DMS153 (cell line): ENCODE data around the gene CLN5.
A peak's percentile ranks its signal among the peaks of the same experiment; 100 is the strongest.
"Not testable (repeated sequence)": the region's sequence is repeated elsewhere in the genome, so short reads cannot be mapped to it uniquely, and the experiment has no call there.

Experiments
- DNase-seq: peaks from one replicate; lab custom pipeline; 2025; lab: John Stamatoyannopoulos, UW

CLN5 gene

DNA sequence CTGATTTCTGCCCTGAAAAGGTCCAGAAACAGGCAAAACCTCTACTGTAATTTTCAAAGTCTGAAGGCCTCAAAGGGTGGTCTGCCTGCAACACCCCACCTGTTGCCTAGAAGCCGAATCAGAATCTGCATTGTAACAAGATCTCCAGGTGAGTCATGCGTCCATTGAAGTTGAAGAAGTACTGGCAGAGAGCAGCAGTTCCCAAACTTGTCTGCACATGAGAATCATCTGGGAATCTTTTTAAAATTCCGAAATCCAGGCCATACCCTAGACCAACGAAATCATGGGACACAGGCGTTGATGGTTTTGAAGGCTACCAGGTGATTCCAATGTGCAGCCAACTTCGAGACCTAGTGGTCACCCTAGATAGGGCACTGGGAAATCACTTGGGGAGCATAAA, 16.0 kb upstream of the CLN5 start:
- DNase-seq = no peak

GRCh38 chr13:76976490-76976889, 15.4 kb upstream of the CLN5 start:
- DNase-seq = peak; percentile 29

GRCh38 chr13:76976929-76977328, 15.0 kb upstream of the CLN5 start:
- no peak for DNase-seq

DNA sequence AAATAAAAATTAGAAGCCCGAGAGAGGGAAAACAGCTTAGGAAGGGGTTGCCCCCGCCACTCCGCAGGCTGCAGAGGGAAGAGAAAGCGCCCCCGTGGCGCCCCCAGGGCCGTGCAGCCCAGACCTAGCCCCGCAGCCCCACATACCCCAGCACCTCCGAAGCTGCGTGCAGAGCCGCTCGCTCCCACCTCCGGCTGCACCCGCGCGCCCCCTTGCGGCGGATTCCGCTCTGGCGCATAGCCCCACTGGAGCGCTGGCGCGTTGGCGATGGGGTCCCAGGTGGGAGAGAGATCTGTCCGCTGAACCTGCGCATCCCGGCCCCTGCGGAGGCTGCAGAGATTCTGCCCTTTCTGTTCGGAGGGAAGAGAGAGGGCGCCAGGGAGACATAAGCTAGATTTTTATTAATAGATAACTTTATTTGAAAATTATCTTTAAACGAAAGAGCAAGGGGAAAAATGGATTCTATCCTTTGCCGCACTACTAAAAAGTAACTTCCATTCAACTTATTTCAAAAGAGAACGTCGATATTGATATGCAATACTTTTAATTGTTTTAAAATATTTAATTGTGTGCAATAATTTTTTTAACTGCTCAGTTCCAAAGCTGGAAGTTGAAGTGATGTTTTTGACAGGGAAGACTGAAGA, 11.7 kb upstream of the CLN5 start:
- DNase-seq = no peak

DNA sequence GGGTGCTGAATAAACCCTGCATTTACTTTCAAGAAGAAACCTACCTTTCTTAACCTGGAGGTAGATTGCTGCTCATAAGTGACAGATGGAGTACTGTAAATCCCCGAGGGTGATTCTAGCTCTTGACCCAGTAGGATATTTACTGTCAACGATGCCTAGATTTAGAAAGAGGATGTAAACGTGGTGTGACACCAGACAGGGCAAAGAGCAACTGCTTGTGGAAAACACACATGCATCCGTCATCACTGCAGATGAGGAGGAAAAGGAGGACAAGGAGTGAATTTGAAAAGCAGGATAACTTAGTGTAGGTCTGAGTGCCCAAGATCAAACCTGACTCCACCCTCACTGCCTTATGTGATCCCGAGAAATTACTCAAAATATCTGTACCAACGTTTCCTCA, 9.8 kb upstream of the CLN5 start:
- DNase-seq = no peak

DNA sequence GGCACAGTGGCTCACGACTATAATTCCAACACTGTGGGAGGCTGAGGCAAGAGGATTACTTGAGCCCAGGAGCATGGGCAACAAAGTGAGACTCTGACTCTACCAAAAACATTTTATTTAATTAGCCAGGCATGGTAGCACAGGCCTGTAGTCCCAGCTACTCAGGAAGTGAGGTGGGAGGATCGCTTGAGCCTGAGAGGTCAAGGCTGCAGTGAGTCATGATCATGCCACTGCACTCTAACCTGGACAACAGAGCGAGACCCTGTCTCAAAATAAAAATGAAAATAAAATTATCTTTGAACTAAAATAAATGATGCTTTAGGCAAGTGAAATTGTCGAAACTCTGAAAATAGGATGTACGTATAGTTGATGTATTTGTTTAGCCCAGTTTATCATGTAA, 8.2 kb upstream of the CLN5 start:
- DNase-seq = no peak

DNA sequence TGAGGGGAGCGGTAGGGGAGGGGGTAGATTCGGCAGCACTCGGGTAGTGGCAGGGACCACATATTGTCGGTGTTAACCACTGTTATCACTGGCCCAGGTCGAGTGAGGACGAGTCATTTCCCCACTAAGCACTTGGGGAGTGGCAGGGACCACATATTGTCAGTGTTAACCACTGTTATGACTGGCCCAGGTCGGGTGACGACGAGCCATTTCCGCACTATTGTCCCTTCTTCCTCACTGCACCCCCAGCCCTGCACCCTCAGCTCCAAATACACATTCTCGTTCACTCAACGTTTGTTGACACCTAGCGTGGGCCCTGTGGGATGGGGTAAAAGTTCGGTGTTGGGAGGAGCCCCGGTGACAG, 467 bp upstream of the CLN5 start:
- DNase-seq = no peak

- DNase-seq = no peak
Measured at GRCh38 chr13:76992548-76993001, 694 bp downstream of the CLN5 start.

GRCh38 chr13:76993021-76993420, 1.1 kb downstream of the CLN5 start:
- no peak for DNase-seq

GRCh38 chr13:76993473-76993872, 1.6 kb downstream of the CLN5 start:
- no peak for DNase-seq

GRCh38 chr13:76994281-76994680, 2.4 kb downstream of the CLN5 start:
- DNase-seq = no peak

GRCh38 chr13:77000475-77000874, 8.6 kb downstream of the CLN5 start:
- no peak for DNase-seq

GRCh38 chr13:77001540-77001939, 9.7 kb downstream of the CLN5 start:
- DNase-seq = no peak

- DNase-seq = no peak
Measured at GRCh38 chr13:77001963-77002587, 10.2 kb downstream of the CLN5 start.

DNA sequence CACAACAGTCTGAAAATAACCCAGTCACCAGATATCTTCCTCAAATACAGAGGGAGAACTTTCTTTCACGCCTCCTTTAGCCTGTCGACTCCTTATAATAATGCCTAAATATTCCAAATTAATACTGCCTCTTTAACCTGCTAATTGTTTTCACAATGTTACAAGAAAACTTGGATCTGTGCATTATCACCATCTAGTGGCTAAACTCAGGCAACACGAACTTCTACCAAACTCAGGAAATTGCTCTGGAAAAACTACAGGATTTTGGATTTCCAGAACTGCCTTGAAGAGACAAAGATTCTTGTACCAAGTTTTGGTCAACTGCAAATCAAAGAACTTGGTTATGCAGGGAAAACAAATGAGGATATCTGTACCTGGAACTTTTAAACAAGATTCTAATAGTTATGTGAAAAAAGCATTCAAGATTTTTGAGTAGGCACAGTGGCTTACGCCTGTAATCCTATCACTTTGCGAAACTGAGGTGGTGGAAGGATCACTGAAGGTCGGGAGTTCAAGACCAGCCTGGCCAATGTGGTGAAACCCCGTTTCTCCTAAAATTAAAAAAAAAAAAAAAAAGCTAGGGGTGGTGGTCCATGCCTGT, 10.8 kb downstream of the CLN5 start:
- no peak for DNase-seq

GRCh38 chr13:77008337-77008736, 16.5 kb downstream of the CLN5 start:
- not testable (repeated sequence) for DNase-seq

GRCh38 chr13:77009011-77009410, 17.1 kb downstream of the CLN5 start:
- DNase-seq = no peak

GRCh38 chr13:77009719-77010118, 17.8 kb downstream of the CLN5 start:
- not testable (repeated sequence) for DNase-seq

DNA sequence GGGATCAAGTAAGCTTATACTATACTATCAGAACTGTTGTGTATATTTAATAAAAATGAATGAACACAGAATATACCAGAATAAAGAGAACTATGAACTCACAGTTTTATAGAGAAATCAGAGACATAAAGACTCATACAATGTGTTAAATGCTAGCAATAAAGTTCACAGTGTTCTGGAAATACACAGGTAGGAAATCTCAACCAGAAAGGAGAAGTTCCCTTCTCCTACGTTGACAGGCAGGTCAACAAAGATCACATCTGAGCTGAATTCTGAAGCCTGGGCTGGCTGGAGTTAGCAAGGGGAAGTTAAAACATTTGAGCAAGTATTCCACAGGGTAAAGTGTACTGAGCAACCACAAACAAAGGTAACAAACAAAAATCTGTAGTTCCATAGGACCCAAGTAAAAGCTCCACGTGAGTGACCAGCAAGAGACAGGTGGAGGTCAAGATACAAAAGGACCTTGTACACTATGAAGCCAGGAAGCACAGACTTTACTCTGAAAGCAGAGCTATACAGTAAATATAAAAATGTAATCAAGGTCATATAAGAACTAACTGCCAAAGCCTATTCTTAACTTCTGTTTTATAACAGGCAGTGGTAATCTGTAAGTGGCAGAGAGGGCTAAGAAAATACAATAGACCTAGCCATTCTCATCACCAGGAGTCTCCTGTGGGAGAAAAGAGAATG, 22.1 kb downstream of the CLN5 start:
- no peak for DNase-seq

- DNase-seq = no peak
Measured at GRCh38 chr13:77014906-77015685, 23.2 kb downstream of the CLN5 start.

DNA sequence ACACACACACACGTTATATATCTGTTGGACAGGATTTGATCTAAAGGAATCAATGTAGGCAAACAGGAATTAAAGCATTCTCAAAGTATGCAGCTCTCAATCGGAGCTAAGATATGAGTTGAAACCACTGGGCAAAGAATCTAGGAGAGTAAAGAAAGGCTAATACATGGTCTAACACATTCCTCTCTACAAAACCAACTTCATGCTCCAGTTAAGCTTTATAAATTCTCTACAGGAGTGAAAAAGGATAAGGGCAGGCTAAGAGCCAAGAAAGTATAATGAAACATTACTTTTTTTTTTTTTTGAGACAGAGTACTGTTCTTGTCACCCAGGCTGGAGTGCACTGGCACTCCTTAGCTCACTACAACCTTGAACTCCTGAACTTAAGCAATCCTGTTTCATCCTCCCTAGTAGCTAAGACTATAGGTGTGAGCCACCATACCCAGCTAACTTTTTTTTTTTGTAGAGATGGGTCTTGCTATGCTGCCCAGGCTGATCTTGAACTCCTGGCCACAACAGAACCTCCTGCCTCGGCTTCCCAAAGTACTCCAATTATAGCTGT, 24.5 kb downstream of the CLN5 start:
- no peak for DNase-seq
